Measurements from ENCODE around the gene ALOX5AP. TPM values are rescaled to one million over a fixed set of nuclear protein-coding genes. Genes with fewer than 3 reads are reported as not detected.

ALOX5AP gene
- total and polyA plus RNA-seq, 10 of the 15 experiments (the other 5 are each of a cell fraction or from before 2014, with no cell fraction given): 45.9 to 426 (median 109) TPM

DNA sequence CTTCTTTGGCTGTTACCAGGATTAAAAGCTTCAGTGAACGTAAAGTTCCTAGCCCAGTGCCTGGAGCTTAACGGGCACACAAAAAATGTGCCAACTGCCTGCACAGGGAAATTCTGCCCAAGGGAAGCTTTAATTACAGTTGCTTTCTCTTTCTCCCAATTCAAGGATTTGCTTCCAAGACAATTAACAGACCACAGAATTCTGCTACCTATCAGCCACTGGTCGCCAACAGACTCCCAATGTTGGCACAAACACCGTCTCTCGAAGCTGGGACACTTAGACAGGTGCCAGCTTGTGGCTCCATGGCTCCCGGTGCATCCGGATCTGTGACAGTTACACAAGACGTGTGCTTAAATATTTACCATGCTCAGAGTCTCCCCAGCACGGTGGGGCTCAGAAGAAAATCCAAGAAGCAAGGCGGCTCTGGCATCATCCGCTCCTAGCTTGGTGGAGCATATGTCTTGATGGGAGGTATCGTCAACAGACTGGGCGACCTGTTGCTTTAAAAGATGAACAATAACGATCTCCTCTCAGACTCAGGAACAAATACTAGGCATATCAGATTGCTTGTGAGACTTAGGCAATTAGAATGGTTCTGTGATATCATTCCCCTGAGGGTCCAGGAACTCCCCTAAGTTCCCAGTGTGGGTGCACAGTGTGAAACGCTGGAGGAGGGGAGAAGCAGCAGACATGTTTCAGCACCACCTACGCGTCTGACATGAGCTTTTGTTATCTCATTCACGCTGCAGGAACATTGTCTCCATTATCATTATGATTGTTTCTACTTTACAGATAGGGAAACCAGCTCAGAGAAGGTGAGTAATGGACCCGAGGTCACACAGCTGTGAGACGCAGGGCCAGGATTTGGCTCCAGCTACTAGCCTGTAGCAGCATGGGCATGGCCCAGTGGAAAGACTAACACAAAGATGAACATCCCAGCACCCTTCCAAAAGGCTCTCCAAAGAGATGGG, 61.6 kb downstream of the ALOX5AP start (continued):
- TF ChIP-seq, protein P1, sequence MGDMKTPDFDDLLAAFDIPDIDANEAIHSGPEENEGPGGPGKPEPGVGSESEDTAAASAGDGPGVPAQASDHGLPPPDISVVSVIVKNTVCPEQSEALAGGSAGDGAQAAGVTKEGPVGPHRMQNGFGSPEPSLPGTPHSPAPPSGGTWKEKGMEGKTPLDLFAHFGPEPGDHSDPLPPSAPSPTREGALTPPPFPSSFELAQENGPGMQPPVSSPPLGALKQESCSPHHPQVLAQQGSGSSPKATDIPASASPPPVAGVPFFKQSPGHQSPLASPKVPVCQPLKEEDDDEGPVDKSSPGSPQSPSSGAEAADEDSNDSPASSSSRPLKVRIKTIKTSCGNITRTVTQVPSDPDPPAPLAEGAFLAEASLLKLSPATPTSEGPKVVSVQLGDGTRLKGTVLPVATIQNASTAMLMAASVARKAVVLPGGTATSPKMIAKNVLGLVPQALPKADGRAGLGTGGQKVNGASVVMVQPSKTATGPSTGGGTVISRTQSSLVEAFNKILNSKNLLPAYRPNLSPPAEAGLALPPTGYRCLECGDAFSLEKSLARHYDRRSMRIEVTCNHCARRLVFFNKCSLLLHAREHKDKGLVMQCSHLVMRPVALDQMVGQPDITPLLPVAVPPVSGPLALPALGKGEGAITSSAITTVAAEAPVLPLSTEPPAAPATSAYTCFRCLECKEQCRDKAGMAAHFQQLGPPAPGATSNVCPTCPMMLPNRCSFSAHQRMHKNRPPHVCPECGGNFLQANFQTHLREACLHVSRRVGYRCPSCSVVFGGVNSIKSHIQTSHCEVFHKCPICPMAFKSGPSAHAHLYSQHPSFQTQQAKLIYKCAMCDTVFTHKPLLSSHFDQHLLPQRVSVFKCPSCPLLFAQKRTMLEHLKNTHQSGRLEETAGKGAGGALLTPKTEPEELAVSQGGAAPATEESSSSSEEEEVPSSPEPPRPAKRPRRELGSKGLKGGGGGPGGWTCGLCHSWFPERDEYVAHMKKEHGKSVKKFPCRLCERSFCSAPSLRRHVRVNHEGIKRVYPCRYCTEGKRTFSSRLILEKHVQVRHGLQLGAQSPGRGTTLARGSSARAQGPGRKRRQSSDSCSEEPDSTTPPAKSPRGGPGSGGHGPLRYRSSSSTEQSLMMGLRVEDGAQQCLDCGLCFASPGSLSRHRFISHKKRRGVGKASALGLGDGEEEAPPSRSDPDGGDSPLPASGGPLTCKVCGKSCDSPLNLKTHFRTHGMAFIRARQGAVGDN (IDR thresholded peaks at IDR 0.05): no peak
- TF ChIP-seq ZNF207 (IDR thresholded peaks at IDR 0.05; ENCODE audit: borderline replicate concordance): peak; percentile 62; the same call in 1 of the 2 replicates
- TF ChIP-seq, protein P2, sequence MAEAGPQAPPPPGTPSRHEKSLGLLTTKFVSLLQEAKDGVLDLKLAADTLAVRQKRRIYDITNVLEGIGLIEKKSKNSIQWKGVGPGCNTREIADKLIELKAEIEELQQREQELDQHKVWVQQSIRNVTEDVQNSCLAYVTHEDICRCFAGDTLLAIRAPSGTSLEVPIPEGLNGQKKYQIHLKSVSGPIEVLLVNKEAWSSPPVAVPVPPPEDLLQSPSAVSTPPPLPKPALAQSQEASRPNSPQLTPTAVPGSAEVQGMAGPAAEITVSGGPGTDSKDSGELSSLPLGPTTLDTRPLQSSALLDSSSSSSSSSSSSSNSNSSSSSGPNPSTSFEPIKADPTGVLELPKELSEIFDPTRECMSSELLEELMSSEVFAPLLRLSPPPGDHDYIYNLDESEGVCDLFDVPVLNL (IDR thresholded peaks at IDR 0.05; ENCODE audit: low read depth, low read length): no peak
- peak; percentile 86 for TF ChIP-seq IKZF1 (conservative IDR thresholded peaks at IDR 0.05)
- TF ChIP-seq BHLHE40 (IDR thresholded peaks at IDR 0.05; ENCODE audit: borderline replicate concordance in 1 of 2, low read depth in 2 of 2, low read length in 1 of 2): peak; percentile 35 to 63; a peak in 3 of 4 replicates
- TF ChIP-seq GABPA (IDR thresholded peaks at IDR 0.05; ENCODE audit: low read depth): no peak
- TF ChIP-seq, protein P3, sequence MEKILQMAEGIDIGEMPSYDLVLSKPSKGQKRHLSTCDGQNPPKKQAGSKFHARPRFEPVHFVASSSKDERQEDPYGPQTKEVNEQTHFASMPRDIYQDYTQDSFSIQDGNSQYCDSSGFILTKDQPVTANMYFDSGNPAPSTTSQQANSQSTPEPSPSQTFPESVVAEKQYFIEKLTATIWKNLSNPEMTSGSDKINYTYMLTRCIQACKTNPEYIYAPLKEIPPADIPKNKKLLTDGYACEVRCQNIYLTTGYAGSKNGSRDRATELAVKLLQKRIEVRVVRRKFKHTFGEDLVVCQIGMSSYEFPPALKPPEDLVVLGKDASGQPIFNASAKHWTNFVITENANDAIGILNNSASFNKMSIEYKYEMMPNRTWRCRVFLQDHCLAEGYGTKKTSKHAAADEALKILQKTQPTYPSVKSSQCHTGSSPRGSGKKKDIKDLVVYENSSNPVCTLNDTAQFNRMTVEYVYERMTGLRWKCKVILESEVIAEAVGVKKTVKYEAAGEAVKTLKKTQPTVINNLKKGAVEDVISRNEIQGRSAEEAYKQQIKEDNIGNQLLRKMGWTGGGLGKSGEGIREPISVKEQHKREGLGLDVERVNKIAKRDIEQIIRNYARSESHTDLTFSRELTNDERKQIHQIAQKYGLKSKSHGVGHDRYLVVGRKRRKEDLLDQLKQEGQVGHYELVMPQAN (conservative IDR thresholded peaks at IDR 0.05): no peak
- TF ChIP-seq, protein P4, sequence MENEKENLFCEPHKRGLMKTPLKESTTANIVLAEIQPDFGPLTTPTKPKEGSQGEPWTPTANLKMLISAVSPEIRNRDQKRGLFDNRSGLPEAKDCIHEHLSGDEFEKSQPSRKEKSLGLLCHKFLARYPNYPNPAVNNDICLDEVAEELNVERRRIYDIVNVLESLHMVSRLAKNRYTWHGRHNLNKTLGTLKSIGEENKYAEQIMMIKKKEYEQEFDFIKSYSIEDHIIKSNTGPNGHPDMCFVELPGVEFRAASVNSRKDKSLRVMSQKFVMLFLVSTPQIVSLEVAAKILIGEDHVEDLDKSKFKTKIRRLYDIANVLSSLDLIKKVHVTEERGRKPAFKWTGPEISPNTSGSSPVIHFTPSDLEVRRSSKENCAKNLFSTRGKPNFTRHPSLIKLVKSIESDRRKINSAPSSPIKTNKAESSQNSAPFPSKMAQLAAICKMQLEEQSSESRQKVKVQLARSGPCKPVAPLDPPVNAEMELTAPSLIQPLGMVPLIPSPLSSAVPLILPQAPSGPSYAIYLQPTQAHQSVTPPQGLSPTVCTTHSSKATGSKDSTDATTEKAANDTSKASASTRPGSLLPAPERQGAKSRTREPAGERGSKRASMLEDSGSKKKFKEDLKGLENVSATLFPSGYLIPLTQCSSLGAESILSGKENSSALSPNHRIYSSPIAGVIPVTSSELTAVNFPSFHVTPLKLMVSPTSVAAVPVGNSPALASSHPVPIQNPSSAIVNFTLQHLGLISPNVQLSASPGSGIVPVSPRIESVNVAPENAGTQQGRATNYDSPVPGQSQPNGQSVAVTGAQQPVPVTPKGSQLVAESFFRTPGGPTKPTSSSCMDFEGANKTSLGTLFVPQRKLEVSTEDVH (IDR thresholded peaks at IDR 0.05; ENCODE audit: low read depth, partially characterized antibody): no peak
- TF ChIP-seq CBFB (IDR thresholded peaks at IDR 0.05; ENCODE audit: low read depth): 0 out of 2 replicates have a peak, but pooled peaks have one; percentile 34
- TF ChIP-seq TCF3 (IDR thresholded peaks at IDR 0.05; ENCODE audit: borderline replicate concordance, insufficient read depth, low read depth, low read length): no peak
- TF ChIP-seq RAD51 (IDR thresholded peaks at IDR 0.05): no peak
- TF ChIP-seq NRF1 (conservative IDR thresholded peaks at IDR 0.05; ENCODE audit: low read depth, low read length): no peak
- TF ChIP-seq, protein P5, sequence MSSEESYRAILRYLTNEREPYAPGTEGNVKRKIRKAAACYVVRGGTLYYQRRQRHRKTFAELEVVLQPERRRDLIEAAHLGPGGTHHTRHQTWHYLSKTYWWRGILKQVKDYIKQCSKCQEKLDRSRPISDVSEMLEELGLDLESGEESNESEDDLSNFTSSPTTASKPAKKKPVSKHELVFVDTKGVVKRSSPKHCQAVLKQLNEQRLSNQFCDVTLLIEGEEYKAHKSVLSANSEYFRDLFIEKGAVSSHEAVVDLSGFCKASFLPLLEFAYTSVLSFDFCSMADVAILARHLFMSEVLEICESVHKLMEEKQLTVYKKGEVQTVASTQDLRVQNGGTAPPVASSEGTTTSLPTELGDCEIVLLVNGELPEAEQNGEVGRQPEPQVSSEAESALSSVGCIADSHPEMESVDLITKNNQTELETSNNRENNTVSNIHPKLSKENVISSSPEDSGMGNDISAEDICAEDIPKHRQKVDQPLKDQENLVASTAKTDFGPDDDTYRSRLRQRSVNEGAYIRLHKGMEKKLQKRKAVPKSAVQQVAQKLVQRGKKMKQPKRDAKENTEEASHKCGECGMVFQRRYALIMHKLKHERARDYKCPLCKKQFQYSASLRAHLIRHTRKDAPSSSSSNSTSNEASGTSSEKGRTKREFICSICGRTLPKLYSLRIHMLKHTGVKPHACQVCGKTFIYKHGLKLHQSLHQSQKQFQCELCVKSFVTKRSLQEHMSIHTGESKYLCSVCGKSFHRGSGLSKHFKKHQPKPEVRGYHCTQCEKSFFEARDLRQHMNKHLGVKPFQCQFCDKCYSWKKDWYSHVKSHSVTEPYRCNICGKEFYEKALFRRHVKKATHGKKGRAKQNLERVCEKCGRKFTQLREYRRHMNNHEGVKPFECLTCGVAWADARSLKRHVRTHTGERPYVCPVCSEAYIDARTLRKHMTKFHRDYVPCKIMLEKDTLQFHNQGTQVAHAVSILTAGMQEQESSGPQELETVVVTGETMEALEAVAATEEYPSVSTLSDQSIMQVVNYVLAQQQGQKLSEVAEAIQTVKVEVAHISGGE (CRISPR knock-in tag; IDR thresholded peaks at IDR 0.05): no peak

All from GM12878 (cell line).